Measurements from ENCODE around the gene PRICKLE3. TPM values are rescaled to one million over a fixed set of nuclear protein-coding genes. Genes with fewer than 3 reads are reported as not detected.
A peak's percentile ranks its signal among the peaks of the same experiment; 100 is the strongest.
"Not testable (repeated sequence)": the region's sequence is repeated elsewhere in the genome, so short reads cannot be mapped to it uniquely, and the experiment has no call there.

The PRICKLE3 gene
- total RNA-seq, 1 experiment from 2014 or later: 21.1 TPM

DNA sequence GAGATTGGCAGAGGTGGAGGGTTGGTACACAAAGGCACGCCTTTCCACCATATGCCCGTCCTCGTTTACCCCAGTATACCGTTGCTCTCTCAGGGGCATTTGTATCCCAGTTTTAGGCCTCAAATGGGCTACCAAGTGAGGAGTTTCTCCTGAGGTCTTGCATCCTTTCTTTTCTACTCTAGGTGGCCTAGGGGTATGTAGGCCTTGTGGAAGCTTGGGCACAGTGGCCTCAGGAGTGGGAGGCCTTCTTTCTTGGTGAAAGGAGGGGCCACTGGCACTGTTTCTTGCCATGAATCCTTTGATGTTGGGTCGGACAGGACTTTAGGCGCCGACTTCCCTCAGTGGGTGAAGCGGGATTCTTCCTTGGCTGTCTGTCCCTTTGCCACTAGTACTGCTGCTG is 38.9 kb downstream of the PRICKLE3 start:
- in situ Hi-C loops (cut with HindIII; ENCODE audit: low pct_unique_long_range_greater_than_20kb, low sequenced_read_pairs): no loop called here
- no peak for DNase-seq (ENCODE audit: low read depth, low spot score)

DNA sequence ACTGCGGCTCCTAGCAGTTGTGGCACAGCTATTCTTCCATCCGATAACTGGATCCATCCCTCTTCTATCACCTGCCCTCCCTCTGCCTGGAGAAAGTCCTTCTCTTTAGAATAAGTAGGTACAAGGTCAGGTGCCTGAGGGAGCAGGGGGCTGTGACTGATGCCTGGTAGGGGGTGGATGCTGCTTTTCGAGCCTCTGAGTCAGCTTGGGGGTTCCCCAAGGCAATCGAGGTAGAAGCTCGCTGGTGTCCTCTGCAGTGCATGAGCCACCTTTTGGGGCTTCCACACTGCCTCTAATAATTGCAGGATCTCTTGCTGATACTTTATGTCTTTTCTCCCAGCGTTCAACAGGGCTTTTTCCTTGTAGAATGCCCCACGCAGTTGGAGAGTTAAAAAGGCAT is 43.0 kb downstream of the PRICKLE3 start:
- DNase-seq (ENCODE audit: low read depth, low spot score); in situ Hi-C loops (cut with HindIII; ENCODE audit: low pct_unique_long_range_greater_than_20kb, low sequenced_read_pairs): not testable (repeated sequence)

DNA sequence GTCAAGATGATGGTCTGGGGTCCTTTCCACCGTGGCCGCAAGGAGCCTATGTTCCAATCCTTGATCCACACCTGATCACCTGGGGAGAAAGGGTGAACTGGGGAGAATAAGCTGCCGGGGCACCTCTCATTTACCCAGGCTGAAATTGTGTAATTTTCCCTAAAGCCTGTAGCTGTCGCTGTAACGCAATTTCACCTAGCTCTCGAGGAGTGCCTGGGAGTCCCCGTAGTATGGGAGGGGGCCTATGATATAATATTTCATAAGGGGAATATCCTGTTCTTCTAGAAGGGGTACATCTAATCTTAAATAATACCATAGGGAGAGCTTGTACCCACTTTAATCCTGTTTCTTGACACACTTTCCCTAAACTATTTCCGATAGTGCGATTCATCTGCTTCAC is 43.9 kb downstream of the PRICKLE3 start:
- in situ Hi-C loops (cut with HindIII; ENCODE audit: low pct_unique_long_range_greater_than_20kb, low sequenced_read_pairs): not testable (repeated sequence)
- DNase-seq (ENCODE audit: low read depth, low spot score): peak; percentile 35

DNA sequence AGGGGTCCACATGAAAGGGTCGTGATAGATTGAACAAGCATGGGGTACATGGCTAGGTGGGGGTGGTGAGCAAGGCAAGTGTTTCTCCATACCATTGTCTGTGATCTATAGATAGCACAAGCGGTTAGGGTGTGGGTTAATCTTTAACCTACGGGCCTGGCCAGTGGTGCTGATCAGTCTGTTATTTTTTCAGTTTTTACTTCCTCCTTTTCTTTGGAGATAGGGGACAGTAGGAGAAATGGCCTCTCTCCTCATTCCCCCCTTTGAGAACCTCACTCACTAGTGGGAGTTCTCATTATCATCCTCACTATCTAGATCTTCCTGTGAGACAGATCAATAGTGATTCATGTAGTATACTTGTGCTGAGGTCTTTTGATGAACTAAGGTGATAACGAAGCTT is 46.5 kb downstream of the PRICKLE3 start:
- in situ Hi-C loops (cut with HindIII; ENCODE audit: low pct_unique_long_range_greater_than_20kb, low sequenced_read_pairs): no loop called here
- no peak for DNase-seq (ENCODE audit: low read depth, low spot score)

DNA sequence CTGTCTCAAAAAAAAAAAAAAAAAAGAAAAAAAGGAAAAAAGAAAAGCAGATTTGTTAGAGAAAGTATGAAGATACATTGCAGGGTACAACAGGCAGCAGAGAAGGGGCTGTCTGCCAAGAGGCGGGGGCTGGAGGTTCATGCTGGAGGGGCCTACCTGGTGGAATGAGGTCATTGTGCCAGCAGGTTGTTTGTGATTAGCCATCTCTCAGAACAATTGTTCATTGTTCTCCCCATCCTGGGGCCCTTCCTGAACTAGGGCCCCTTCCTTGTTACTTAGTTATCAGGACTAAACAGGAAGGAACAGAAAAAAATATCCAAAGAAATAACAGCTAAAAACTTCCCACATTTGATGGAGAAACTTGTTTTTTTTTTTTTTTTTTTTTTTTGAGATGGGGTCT is 48.7 kb downstream of the PRICKLE3 start:
- DNase-seq (ENCODE audit: low read depth, low spot score): no peak
- in situ Hi-C loops (cut with HindIII; ENCODE audit: low pct_unique_long_range_greater_than_20kb, low sequenced_read_pairs): no loop called here

DNA sequence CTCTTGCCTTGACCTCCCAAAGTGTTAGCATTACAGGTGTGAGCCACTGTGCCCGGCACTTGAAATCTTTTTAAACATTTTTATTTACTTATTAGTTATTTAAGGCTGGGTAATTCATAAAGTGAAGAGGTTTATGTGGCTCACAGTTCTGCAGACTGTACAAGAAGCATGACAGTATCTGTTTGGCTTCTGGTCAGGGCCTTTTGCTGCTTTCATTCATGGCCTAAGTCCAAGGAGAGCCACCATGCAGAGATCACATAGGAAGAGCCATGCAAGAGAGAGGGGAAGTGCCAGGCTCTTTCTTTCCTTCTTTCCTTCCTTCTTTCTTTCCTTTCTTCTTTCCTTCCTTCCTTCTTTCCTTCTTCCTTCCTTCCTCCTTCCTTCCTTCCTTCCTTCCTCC is 52.4 kb downstream of the PRICKLE3 start:
- DNase-seq (ENCODE audit: low read depth, low spot score): no peak
- in situ Hi-C loops (cut with HindIII; ENCODE audit: low pct_unique_long_range_greater_than_20kb, low sequenced_read_pairs): no loop called here

GRCh38 chrX:49132275-49132674 is 53.9 kb downstream of the PRICKLE3 start:
- DNase-seq (ENCODE audit: low read depth, low spot score); in situ Hi-C loops (cut with HindIII; ENCODE audit: low pct_unique_long_range_greater_than_20kb, low sequenced_read_pairs): not testable (repeated sequence)

DNA sequence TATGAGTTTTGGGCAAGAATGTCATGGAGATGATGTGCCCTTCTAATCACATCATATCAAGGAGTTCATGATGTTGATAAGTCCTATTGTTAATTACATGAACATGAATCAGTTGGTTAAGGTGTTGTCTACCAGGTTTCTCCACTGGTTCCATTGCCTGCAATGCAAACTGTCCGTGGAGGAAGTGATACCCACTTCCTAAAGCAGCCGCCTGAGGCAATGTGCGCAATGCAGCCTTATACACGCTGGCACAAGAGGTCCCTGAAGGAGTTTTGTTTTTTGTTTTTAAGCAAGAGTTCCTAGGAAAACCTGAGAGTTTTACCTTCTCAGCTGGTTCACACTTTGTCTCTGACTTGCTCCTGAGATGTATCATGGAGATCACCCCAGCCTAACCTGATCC is 56.7 kb downstream of the PRICKLE3 start:
- DNase-seq (ENCODE audit: low read depth, low spot score): no peak
- in situ Hi-C loops (cut with HindIII; ENCODE audit: low pct_unique_long_range_greater_than_20kb, low sequenced_read_pairs): no loop called here

DNA sequence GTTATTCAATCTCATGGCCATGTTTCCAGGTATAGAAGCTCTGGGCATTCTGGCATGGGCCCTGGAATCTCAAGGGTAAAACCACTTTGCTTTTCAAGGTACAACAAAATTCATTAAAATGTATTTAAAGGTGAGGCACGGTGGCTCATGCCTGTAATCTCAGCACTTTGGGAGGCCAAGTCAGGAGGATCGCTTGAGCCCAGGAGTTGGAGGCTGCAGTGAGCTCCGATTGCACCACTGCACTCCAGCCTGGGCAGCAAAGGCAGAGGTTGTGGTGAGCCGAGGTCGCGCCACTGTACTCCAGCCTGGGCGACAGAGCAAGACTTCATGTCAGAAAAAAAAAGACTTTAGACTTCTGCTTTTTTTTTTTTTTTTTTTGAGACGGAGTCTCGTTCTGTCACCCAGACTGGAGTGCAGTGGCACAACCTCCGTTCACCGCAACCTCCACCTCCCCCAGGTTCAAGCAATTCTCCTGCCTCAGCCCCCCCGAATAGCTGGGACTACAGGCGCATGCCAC is 58.4 kb downstream of the PRICKLE3 start:
- DNase-seq (ENCODE audit: low read depth, low spot score); in situ Hi-C loops (cut with HindIII; ENCODE audit: low pct_unique_long_range_greater_than_20kb, low sequenced_read_pairs): not testable (repeated sequence)

Small RNA genes within 50 kb of the gene (small RNA-seq; reads per million reads assigned to genes)
- gene RN7SL262P: 0 to 0.05 reads per million in 2 experiments

Other genes with a start within 250 kb of the PRICKLE3 start
- 22.7 and 26.2 TPM in 2 replicates for gene OTUD5, start 228.8 kb downstream of the PRICKLE3 start, total RNA-seq (2014; rRNA removed; shearing (Covaris generic))
- gene KCND1, start 214.5 kb downstream of the PRICKLE3 start, total RNA-seq (2014; rRNA removed; shearing (Covaris generic)): 0.13 and 0.24 TPM in 2 replicates
- 16.6 and 17.0 TPM in 2 replicates for gene GRIPAP1, start 184.1 kb downstream of the PRICKLE3 start, total RNA-seq (2014; rRNA removed; shearing (Covaris generic))
- 17.0 and 20.0 TPM in 2 replicates for gene TFE3, start 143.0 kb downstream of the PRICKLE3 start, total RNA-seq (2014; rRNA removed; shearing (Covaris generic))
- gene CCDC120, start 127.4 kb downstream of the PRICKLE3 start, total RNA-seq (2014; rRNA removed; shearing (Covaris generic)): 0.77 and 1.0 TPM in 2 replicates
- gene PRAF2, start 112.4 kb downstream of the PRICKLE3 start, total RNA-seq (2014; rRNA removed; shearing (Covaris generic)): 2.3 and 4.8 TPM in 2 replicates
- 71.6 and 87.0 TPM in 2 replicates for gene WDR45, start 106.5 kb downstream of the PRICKLE3 start, total RNA-seq (2014; rRNA removed; shearing (Covaris generic))
- gene GPKOW, start 62.6 kb downstream of the PRICKLE3 start, total RNA-seq (2014; rRNA removed; shearing (Covaris generic)): 29.0 and 31.2 TPM in 2 replicates
- gene MAGIX, start 23.6 kb downstream of the PRICKLE3 start, total RNA-seq (2014; rRNA removed; shearing (Covaris generic)): 1.4 and 2.6 TPM in 2 replicates
- 8.1 and 9.1 TPM in 2 replicates for gene PLP2, start 14.5 kb downstream of the PRICKLE3 start, total RNA-seq (2014; rRNA removed; shearing (Covaris generic))
- 72.1 and 73.0 TPM in 2 replicates for gene SYP, start 13.8 kb upstream of the PRICKLE3 start, total RNA-seq (2014; rRNA removed; shearing (Covaris generic))
- gene CACNA1F, start 47.0 kb upstream of the PRICKLE3 start, total RNA-seq (2014; rRNA removed; shearing (Covaris generic)): not detected in 2 replicates
- gene CCDC22, start 49.1 kb upstream of the PRICKLE3 start, total RNA-seq (2014; rRNA removed; shearing (Covaris generic)): 11.5 and 12.2 TPM in 2 replicates
- 0.21 and 0.24 TPM in 2 replicates for gene FOXP3, start 78.3 kb upstream of the PRICKLE3 start, total RNA-seq (2014; rRNA removed; shearing (Covaris generic))
- 9.1 and 12.8 TPM in 2 replicates for gene PPP1R3F, start 83.4 kb upstream of the PRICKLE3 start, total RNA-seq (2014; rRNA removed; shearing (Covaris generic))
- gene GAGE10, start 117.3 kb upstream of the PRICKLE3 start, total RNA-seq (2014; rRNA removed; shearing (Covaris generic)): not detected in 2 replicates
- gene GAGE12J, start 135.7 kb upstream of the PRICKLE3 start, total RNA-seq (2014; rRNA removed; shearing (Covaris generic)): 37.1 TPM in 1 of 2 replicates, not detected in the other
- 195 and 284 TPM in 2 replicates for gene GAGE13, start 145.2 kb upstream of the PRICKLE3 start, total RNA-seq (2014; rRNA removed; shearing (Covaris generic))

Measured in SK-MEL-5 (cell line).